ENCODE data around the gene ADAMTS10.

- TF ChIP-seq ZNF720 (CRISPR knock-in tag; IDR thresholded peaks at IDR 0.05), result no peak
- no peak for TF ChIP-seq ZNF777 (CRISPR knock-in tag; IDR thresholded peaks at IDR 0.05)
Measured at GRCh38 chr19:8550070-8550469, 60.4 kb downstream of the ADAMTS10 start.

Data from HepG2 (cell line).